ENCODE results near the gene ADAMTS17.

Gene ADAMTS17

GRCh38 chr15:100166313-100166712, 175.5 kb downstream of the ADAMTS17 start:
- no peak for DNase-seq

- no peak for DNase-seq
These were observed 177.8 kb downstream of the ADAMTS17 start for GRCh38 chr15:100163961-100164360.

- no peak for DNase-seq
These were observed 180.8 kb downstream of the ADAMTS17 start for GRCh38 chr15:100160953-100161352.

DNA sequence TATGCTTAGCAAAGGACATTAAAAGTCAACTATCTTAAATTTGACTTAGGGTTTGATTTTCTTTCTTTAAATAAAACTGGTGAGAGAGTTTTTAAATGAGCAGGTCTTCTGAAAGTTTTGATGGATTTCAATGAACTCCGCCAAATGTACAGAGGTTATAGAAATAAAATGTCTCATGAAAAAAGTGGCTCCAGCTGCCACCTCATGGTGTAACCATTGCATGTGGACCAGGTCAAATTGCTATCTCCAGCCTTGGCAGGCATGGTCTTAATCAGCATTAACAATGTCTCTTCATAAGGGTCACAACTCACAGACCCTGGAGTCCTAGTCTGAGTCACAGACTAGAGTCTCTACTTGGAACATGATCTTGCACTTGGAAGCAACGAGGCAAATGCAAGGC, 182.3 kb downstream of the ADAMTS17 start:
- DNase-seq, result no peak

DNA sequence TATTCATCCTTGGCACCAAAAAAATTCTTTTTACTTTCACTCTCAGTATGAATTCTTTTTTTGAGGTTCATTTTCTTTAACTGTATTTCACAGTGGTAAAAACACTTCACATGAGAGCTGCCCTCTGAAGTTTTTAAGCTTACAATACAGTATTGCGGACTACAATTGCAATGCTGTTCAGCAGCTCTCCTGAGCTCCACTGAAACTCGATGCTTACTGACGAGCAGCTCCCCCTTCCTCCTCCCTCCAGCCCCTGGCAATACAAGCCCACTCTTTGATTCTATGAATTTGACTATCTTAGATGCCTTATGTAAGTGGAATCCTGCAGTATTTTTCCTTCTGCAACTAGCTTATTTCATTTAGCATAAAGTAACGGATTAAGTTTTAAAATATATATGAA, 183.4 kb downstream of the ADAMTS17 start:
- no peak for DNase-seq

GRCh38 chr15:100156201-100156600, 185.6 kb downstream of the ADAMTS17 start:
- DNase-seq, result no peak

GRCh38 chr15:100154338-100154737, 187.4 kb downstream of the ADAMTS17 start:
- DNase-seq, result no peak

DNA sequence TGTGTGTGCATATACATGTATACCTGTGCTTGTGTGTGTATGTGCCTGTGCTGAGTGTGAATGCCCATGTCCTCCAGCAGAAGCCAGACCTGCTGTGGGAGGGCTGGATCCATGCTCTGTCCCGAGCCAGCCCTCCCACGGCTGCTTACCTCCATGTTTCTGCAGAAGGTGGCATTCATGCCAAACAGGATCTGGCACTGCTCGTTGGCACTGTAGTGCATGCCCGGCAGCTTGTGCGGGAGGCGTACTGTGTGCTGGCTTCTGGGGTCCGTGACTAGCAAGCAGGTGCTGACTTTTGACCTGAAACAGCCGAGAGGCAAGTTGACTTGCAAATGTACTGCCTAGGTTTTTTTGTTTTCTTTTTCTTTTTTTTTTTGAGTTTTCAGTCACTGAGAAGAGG, 189.3 kb downstream of the ADAMTS17 start:
- no peak for DNase-seq

GRCh38 chr15:100150906-100151305, 190.9 kb downstream of the ADAMTS17 start:
- DNase-seq, result no peak

GRCh38 chr15:100147828-100148227, 193.9 kb downstream of the ADAMTS17 start:
- DNase-seq, result no peak

DNA sequence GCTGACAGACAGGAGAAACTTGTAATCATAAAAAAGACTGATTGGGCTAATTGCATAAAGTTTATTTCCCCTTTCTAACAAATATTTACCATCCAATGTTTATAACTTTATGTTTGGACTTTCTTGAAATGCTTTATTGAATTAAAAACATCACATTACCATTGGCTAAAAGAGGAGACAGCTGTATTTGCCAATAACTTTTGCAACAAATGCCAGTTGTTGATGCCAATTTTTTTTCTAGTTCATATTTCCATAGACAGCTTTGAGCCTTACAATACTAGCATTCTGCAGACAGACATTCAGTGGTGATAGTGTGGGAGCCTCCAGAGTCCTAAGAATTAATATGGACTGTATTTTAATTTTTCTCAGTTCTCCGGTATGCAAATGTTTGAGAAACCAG, 198.4 kb downstream of the ADAMTS17 start:
- DNase-seq, result no peak

GRCh38 chr15:100141311-100142001, 200.3 kb downstream of the ADAMTS17 start:
- DNase-seq, result no peak

GRCh38 chr15:100140527-100141308, 201.1 kb downstream of the ADAMTS17 start:
- DNase-seq, result no peak

- no peak for DNase-seq
These were observed 207.2 kb downstream of the ADAMTS17 start for GRCh38 chr15:100134586-100134985.

- DNase-seq, result no peak
These were observed 207.6 kb downstream of the ADAMTS17 start for GRCh38 chr15:100134089-100134583.

- no peak for DNase-seq
These were observed 208.8 kb downstream of the ADAMTS17 start for GRCh38 chr15:100133001-100133400.

DNA sequence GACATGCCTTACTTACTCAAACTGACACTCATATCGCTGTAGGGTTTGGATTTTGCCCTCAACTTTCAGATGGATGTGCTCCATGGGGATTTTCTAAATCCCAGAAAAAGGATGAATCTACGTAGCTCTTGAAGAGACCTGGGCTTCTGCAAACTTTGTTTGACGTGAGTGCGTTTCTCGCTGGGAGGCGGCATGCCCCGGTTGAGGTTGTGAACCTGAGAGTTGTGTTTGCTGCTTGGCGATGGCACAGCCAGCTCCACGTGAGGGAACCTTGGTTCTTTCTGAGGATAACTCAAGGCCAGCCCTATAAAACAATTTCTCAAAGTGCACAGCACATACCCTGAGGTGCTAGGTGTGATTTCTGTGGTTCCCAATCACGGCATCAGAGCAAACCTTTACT, 209.5 kb downstream of the ADAMTS17 start:
- no peak for DNase-seq

- DNase-seq, result no peak
These were observed 210.2 kb downstream of the ADAMTS17 start for GRCh38 chr15:100131321-100132224.

- no peak for DNase-seq
These were observed 212.1 kb downstream of the ADAMTS17 start for GRCh38 chr15:100129677-100130076.

DNA sequence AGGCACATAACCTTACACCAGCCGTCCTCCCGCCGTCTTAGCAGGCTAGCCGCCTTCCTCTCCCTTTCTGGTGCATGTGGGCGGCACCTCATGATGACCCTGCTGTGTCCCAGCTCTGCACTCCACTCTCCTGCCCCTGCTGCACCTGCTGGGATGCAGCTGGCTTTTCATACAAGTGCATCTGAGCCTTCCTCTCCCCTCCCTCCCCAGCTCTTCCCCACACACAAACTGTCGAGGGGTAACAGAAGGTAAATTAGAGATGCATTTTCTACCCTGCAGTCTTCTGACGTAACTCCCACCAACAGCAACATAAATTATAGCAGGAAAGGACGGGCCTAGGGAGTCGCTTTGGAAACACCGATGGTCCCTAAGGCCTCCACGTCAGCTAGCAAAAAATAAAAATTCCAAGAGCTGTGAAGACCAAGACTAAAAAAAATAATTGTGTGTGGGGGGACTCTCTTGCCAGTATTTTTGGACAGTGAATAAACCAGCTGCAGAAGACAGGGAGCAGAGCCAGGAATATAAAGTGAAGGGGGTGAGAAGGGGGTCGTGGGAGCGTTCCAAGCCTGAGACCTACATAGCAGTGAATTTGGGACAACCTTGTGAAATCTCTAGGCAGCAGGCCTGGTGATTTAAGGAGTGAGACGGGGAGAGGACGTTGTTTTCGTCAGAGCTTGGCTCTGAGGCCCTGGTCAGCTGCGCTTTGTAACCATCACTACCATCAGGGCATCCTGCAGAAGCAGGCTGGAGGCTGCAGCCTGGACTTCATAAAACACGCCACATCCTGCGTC, 216.2 kb downstream of the ADAMTS17 start:
- no peak for DNase-seq

- no peak for DNase-seq
These were observed 216.8 kb downstream of the ADAMTS17 start for GRCh38 chr15:100124936-100125335.

DNA sequence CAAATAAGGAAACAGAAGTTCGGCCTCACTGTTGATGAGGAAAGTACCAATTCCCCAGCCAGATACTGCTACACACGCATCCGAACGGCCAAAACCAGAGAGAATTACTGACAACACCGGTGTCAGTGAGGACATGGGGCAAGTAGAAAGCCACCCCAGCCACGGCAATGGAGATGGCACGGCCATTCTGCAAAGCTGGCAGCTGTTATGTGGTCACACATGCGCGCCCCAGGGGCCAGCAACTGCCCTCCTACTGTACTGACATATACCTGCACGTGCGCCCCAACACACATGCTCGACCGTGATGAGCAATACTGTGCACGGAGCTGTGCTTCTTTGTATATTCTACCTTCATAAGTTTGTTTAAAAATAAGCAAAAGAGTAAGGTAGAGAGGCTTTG, 217.4 kb downstream of the ADAMTS17 start:
- no peak for DNase-seq
